Stomach (tissue), 9 donors: ENCODE data around the gene CUL7. TPM values are rescaled to one million over a fixed set of nuclear protein-coding genes. Genes with fewer than 3 reads are reported as not detected.
"Not testable (repeated sequence)": the region's sequence is repeated elsewhere in the genome, so short reads cannot be mapped to it uniquely, and the experiment has no call there.

Source experiments
- DNase-seq, 2 donors: peaks; one replicate each; pipeline versions ENCODE4 v3.0.0 to v3.0.0-alpha.2; 2013 to 2019
- H3K27ac ChIP-seq, 5 donors: fragments of 200-600 bp in 4 of 5; sonication (generic) in 4 of 5; one replicate each; pipeline ENCODE4 v1.5.1; 2013 to 2019; ENCODE audit warnings: mild to moderate bottlenecking in 1 of 5, moderate library complexity in 1 of 5
- H3K27me3 ChIP-seq, 3 donors: fragments of 200-600 bp; sonication (generic); one replicate each; pipeline ENCODE4 v1.5.1; 2017 to 2019; ENCODE audit warnings: mixed run types in 1 of 3
- H3K36me3 ChIP-seq, 4 donors: fragments of 200-600 bp; sonication (generic); 1 replicate in 3 of 4; 2 replicates in 1 of 4; pipeline ENCODE4 v1.5.1; 2016 to 2019
- H3K4me1 ChIP-seq, 4 donors: fragments of 200-600 bp; sonication (generic); one replicate each; pipeline ENCODE4 v1.5.1; 2016 to 2019
- H3K4me3 ChIP-seq, 4 donors: fragments of 200-600 bp; sonication (generic) in 3 of 4; one replicate each; pipeline ENCODE4 v1.5.1; 2016 to 2019; ENCODE audit warnings: mild to moderate bottlenecking in 1 of 4
- H3K9me3 ChIP-seq, 4 donors: fragments of 200-600 bp; sonication (generic); one replicate each; pipeline ENCODE4 v1.5.1; 2016 to 2019
- CTCF ChIP-seq, 7 experiments: fragments of 450-650 bp in 4 of 7; fragments of 200-600 bp in 3 of 7; sonication (generic) in 3 of 7; IDR thresholded peaks; one replicate each; pipeline ENCODE4 v1.5.1; 2016 to 2019; ENCODE audit warnings: antibody characterized with exemption in 7 of 7, control low read depth in 2 of 7, mild to moderate bottlenecking in 1 of 7
- EP300 ChIP-seq: sonication (generic); formaldehyde crosslinking; IDR thresholded peaks from one replicate; pipeline ENCODE4 v1.6.1; 2017; ENCODE audit warnings: antibody characterized with exemption
- POLR2A ChIP-seq, 4 donors: fragments of 450-650 bp; IDR thresholded peaks; one replicate each; pipeline ENCODE4 v1.6.1; 2016; ENCODE audit warnings: antibody characterized with exemption in 4 of 4, control low read depth in 2 of 4, mild to moderate bottlenecking in 1 of 4, moderate library complexity in 1 of 4
- POLR2AphosphoS5 ChIP-seq, 3 donors: sonication (generic); formaldehyde crosslinking; IDR thresholded peaks; one replicate each; pipeline ENCODE4 v1.6.1; 2016; ENCODE audit warnings: antibody characterized with exemption in 3 of 3
- WGBS, 5 donors: extraction: QIAGEN DNeasy Blood & Tissue Kit in 3 of 5; methylation state at CpG; one replicate each; pipeline versions ENCODE4 v1.1.5 to v1.1.7; 2013 to 2018; 5-methylcytosine and 5-hydroxymethylcytosine counted together
- intact Hi-C: fragments of 100-400 bp; cut with DNase I; formaldehyde crosslinking; loops from one replicate; pipeline ENCODE4 v1.15.1; 2023; ENCODE audit warnings: low total_unique reads
- polyA plus RNA-seq, 3 donors: library from polyadenylated mRNA; stranded (reverse); fragments of 200-250 nt; gene quantifications; one replicate each; pipeline ENCODE4 v1.2.3, GENCODE V29; 2013
- total RNA-seq, 5 donors: library from RNA; depleted of rRNA; stranded (reverse); fragments of >200 nt; gene quantifications; one replicate each; pipeline versions ENCODE4 v1.1.0 to v1.2.3, GENCODE V29; 2014 to 2016
- donor health status: healthy with polysubstance abuse.
- donor health status: Bipolar disorder and iron deficiency.
- donor health status: healthy.

The CUL7 gene
- total and polyA plus RNA-seq, 8 donors = 4.4 to 26.1 (median 10.5) TPM

GRCh38 chr6:43045371-43045930, 8.2 kb downstream of the CUL7 start:
- H3K4me3 ChIP-seq = no peak overlapping the region
- H3K9me3 ChIP-seq = no peaks in the 10 kb centered on the region
- no peaks in the 10 kb centered on the region for H3K4me1 ChIP-seq
- peaks cover 60 to 98% (median 96%) of the 10 kb centered on the region in 4 donors for H3K36me3 ChIP-seq
- H3K27ac ChIP-seq = no peak overlapping the region
- TF ChIP-seq CTCF (IDR thresholded peaks at IDR 0.05) (no peak), EP300 (no peak), POLR2A (IDR thresholded peaks at IDR 0.05) (no peak), POLR2AphosphoS5 (IDR thresholded peaks at IDR 0.05) (no peak)
- intact Hi-C loops = no loop called here
- WGBS, 5 donors = 84 to 94% (median 93%) methylated on average over 6 to 11 of the region's 11 CpGs
- no peak for DNase-seq
- no peaks in the 10 kb centered on the region for H3K27me3 ChIP-seq

- WGBS, 5 donors = 91 to 95% (median 93%) methylated on average over 7 to 9 of the region's 9 CpGs
- no peak for DNase-seq
- intact Hi-C loops = no loop called here
- Histone ChIP-seq H3K36me3 (peaks cover 59 to 97% (median 96%) of the 10 kb centered on the region in 4 donors), H3K27me3 (no peaks in the 10 kb centered on the region), H3K27ac (no peak overlapping the region), H3K4me1 (no peaks in the 10 kb centered on the region), H3K4me3 (no peak overlapping the region), H3K9me3 (no peaks in the 10 kb centered on the region)
- no peak for TF ChIP-seq CTCF (IDR thresholded peaks at IDR 0.05)
- TF ChIP-seq POLR2AphosphoS5 (IDR thresholded peaks at IDR 0.05) = no peak
- no peak for TF ChIP-seq EP300
- no peak for TF ChIP-seq POLR2A (IDR thresholded peaks at IDR 0.05)
Measured at GRCh38 chr6:43043310-43043709, 10.3 kb downstream of the CUL7 start.

GRCh38 chr6:43041475-43041874, 12.2 kb downstream of the CUL7 start:
- peaks cover 65 to 97% (median 96%) of the 10 kb centered on the region in 4 donors for H3K36me3 ChIP-seq
- H3K27me3 ChIP-seq, H3K4me1 ChIP-seq, H3K27ac ChIP-seq, intact Hi-C loops, H3K4me3 ChIP-seq, DNase-seq, H3K9me3 ChIP-seq: not testable (repeated sequence)
- WGBS, 5 donors = 88 to 95% (median 90%) methylated on average over 7 to 8 of the region's 8 CpGs

- intact Hi-C loops = no loop called here
- no peak overlapping the region for H3K4me3 ChIP-seq
Measured at GRCh38 chr6:43040542-43041257, 13.0 kb downstream of the CUL7 start.

More at GRCh38 chr6:43040542-43041257, 13.0 kb downstream of the CUL7 start:
- H3K36me3 ChIP-seq = peaks cover 65 to 97% (median 96%) of the 10 kb centered on the region in 4 donors
- 94 to 96% (median 95%) methylated on average over 10 to 18 of the region's 18 CpGs for WGBS, 5 donors
- peaks cover 0 to 5% (median 0%) of the 10 kb centered on the region in 4 donors for H3K4me1 ChIP-seq
- H3K9me3 ChIP-seq = no peaks in the 10 kb centered on the region
- TF ChIP-seq CTCF (IDR thresholded peaks at IDR 0.05) (no peak), POLR2AphosphoS5 (IDR thresholded peaks at IDR 0.05) (no peak), POLR2A (IDR thresholded peaks at IDR 0.05) (no peak)
- no peaks in the 10 kb centered on the region for H3K27me3 ChIP-seq
- H3K27ac ChIP-seq = no peak overlapping the region
- DNase-seq = no peak
